PC-3 (cell line): ENCODE data around the gene DNAJC6. TPM values are rescaled to one million over a fixed set of nuclear protein-coding genes. Genes with fewer than 3 reads are reported as not detected.

Experiments
- ATAC-seq: fragments of 200-7000 bp; cut with Tn5 transposase; 2 replicates; pipeline ENCODE4 v1.9.1; 2020; ENCODE audit warnings: mild to moderate bottlenecking, moderate library complexity
- Bru-seq: library from RNA; stranded (reverse); fragments of 400-500 nt; gene quantifications from one replicate; lab custom pipeline; 2021; lab: Mats Ljungman, UMichigan
- BruChase-seq, 2 experiments: library from RNA; stranded (reverse); fragments of 400-500 nt; gene quantifications; one replicate each; lab custom pipeline; 2021; lab: Mats Ljungman, UMichigan
- BruUV-seq: library from RNA; stranded (reverse); fragments of 400-500 nt; replicated peaks from 2 replicates; lab custom pipeline; 2021; lab: Mats Ljungman, UMichigan
- CTCF ChIA-PET: fragments of 300-600 bp; sonication (Branson Sonifier 250); formaldehyde crosslinking; loops from one replicate; lab custom pipeline; 2022; ENCODE audit warnings: antibody characterized with exemption; lab: Charles Lee
- POLR2A ChIA-PET: fragments of 300-600 bp; sonication (Branson Sonifier 250); formaldehyde crosslinking; loops from one replicate; lab custom pipeline; 2022; ENCODE audit warnings: antibody characterized with exemption; ENCODE audit not compliant: unreplicated experiment; lab: Charles Lee
- DNase-seq: peaks from one replicate; pipeline ENCODE4 v3.0.0-alpha.2; 2015
- H2AFZ ChIP-seq: fragments of 300-600 bp; sonication (generic); 2 replicates; pipeline ENCODE4 v1.6.0; 2016; ENCODE audit warnings: antibody characterized with exemption, low read length
- H3F3A ChIP-seq: fragments of 300-600 bp; sonication (generic); one replicate; pipeline ENCODE4 v1.6.0; 2017; ENCODE audit warnings: antibody characterized with exemption, low read length, control low read depth, mild to moderate bottlenecking; ENCODE audit not compliant: unreplicated experiment
- H3K27ac ChIP-seq: fragments of 300-600 bp; sonication (generic); 2 replicates; pipeline ENCODE4 v1.5.1; 2016; ENCODE audit warnings: mild to moderate bottlenecking, low read length
- H3K27me3 ChIP-seq: fragments of 300-600 bp; sonication (generic); 2 replicates; pipeline ENCODE4 v1.6.1; 2016; ENCODE audit warnings: low read length, mixed read lengths
- H3K36me3 ChIP-seq: fragments of 300-600 bp; sonication (generic); 2 replicates; pipeline ENCODE4 v1.6.1; 2016; ENCODE audit warnings: low read depth, mixed run types, low read length, mixed read lengths
- H3K4me1 ChIP-seq: fragments of 300-600 bp; sonication (generic); 2 replicates; pipeline ENCODE4 v1.5.1; 2016; ENCODE audit warnings: low read length; ENCODE audit not compliant: insufficient read depth
- H3K4me2 ChIP-seq: fragments of 300-600 bp; sonication (generic); 2 replicates; pipeline ENCODE4 v1.6.0; 2016; ENCODE audit warnings: low read length
- H3K4me3 ChIP-seq: fragments of 300-600 bp; sonication (generic); 2 replicates; pipeline ENCODE4 v1.5.1; 2016; ENCODE audit warnings: mild to moderate bottlenecking, low read length, mixed read lengths
- H3K79me2 ChIP-seq: fragments of 300-600 bp; sonication (generic); 2 replicates; pipeline ENCODE4 v1.6.1; 2017; ENCODE audit warnings: low read length, mixed read lengths
- H3K9ac ChIP-seq: fragments of 300-600 bp; sonication (generic); 2 replicates; pipeline ENCODE4 v1.6.0; 2016; ENCODE audit warnings: mild to moderate bottlenecking, low read length
- H3K9me2 ChIP-seq: fragments of 300-600 bp; sonication (generic); replicated peaks from 2 replicates; pipeline ENCODE4 v1.6.1; 2016; ENCODE audit warnings: mixed run types, low read length, mixed read lengths
- H3K9me3 ChIP-seq: fragments of 300-600 bp; sonication (generic); 2 replicates; pipeline ENCODE4 v1.6.1; 2016; ENCODE audit warnings: low read length, mixed read lengths
- H4K20me1 ChIP-seq: fragments of 300-600 bp; sonication (generic); 2 replicates; pipeline ENCODE4 v1.6.1; 2016; ENCODE audit warnings: low read length, mixed read lengths
- EZH2 ChIP-seq: fragments of 300-600 bp; sonication (generic); IDR thresholded peaks from one replicate; pipeline ENCODE4 v1.6.1; 2017; ENCODE audit warnings: antibody characterized with exemption, mild to moderate bottlenecking, low read length; ENCODE audit not compliant: unreplicated experiment
- EZH2phosphoT487 ChIP-seq: fragments of 300-600 bp; sonication (generic); IDR thresholded peaks from 2 replicates; pipeline ENCODE4 v1.6.1; 2018; ENCODE audit warnings: mild to moderate bottlenecking, antibody characterized with exemption, low read length, borderline replicate concordance
- intact Hi-C: fragments of 100-400 bp; cut with micrococcal nuclease; formaldehyde crosslinking; loops from 2 replicates; pipeline ENCODE4 v1.9.0; 2023
- long read RNA-seq: library from polyadenylated mRNA; unstranded; transcript quantifications from one replicate; pipeline ENCODE4 v2.0.0, GENCODE V29; 2021; ENCODE audit not compliant: unreplicated experiment
- total RNA-seq: library from RNA; depleted of rRNA; stranded (reverse); fragments of >200 nt; gene quantifications from 2 replicates; pipeline ENCODE4 v1.2.3, GENCODE V29; 2014; rRNA removed
- TF ChIP-seq, protein P1 (sequence below): fragments of 300-600 bp; sonication (generic); conservative IDR thresholded peaks from 2 replicates; pipeline ENCODE4 v1.5.1; 2017; ENCODE audit warnings: antibody characterized with exemption, low read depth, mild to moderate bottlenecking, low read length

DNAJC6 gene
- total RNA-seq (3.0 and 7.3 TPM in 2 replicates), Bru-seq, nascent RNA (percentile 49 among the genes with signal in this experiment), BruChase-seq, experiment 1, labeled RNA remaining after a 6-hour chase (percentile 43 among the genes with signal in this experiment), BruChase-seq, experiment 2, labeled RNA remaining after a 2-hour chase (percentile 43 among the genes with signal in this experiment)
- long read RNA-seq, partial matches to known transcripts: 3 of 7 reads
- long read RNA-seq, other reads (novel, unspliced or antisense): 4 of 7 reads

DNA sequence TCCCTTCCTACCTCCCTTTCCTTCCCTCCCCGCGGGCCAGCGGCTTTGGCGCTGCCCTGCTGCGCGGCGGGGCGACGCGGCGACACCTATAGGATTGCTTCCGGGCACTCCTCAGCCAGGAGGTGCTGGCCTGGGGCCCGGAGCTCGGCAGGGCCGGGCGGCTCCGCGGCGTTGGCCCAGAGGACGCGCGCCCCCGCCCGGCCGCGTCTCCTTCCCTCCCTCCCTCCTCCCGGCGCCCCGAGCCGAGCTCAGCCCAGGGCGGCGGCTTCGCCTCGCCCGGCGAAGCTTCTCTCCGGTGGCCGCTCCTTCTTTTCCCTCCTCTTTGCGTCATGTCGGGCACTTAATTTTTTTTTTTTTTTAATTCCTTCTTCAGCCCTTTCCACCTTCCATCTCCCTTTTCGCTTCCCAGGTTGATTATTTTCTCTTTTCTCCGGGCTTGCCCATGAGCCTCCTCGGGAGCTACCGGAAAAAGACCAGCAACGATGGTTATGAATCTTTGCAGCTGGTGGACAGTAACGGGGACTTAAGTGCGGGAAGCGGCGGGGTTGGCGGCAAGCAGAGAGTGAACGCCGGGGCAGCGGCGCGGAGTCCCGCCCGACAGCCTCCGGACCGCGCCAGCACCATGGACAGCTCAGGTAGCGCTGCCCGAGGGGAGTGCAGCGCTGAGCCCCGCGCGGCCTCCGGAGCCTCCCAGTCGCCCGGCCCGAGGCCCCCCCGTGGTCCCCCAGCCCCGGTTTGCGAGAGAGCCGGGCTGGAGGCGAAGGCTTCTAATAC, at the start of gene DNAJC6:
TSS of gene DNAJC6 (plus strand) at position 240 of the 774 bp plus-strand sequence. CDS start at position 443, 203 bp downstream.
- H3K9ac ChIP-seq: no peak within 1 kb of the TSS
- peak; percentile 66 for DNase-seq
- CTCF ChIA-PET: interaction anchor here (0.6 kb wide), 1 partner anchor 139 kb away, joined by 8 read pairs; no protein-coding TSS in a partner anchor

GRCh38 chr1:65259816-65260215, 49.5 kb upstream of the DNAJC6 start:
- no peaks in the 10 kb centered on the region for H3K9me3 ChIP-seq
- H3K4me1 ChIP-seq: peaks cover 22% of the 10 kb centered on the region
- CTCF ChIA-PET: no interaction called here
- no peaks in the 10 kb centered on the region for H3K36me3 ChIP-seq
- no peaks in the 10 kb centered on the region for H3K9me2 ChIP-seq
- no peaks in the 10 kb centered on the region for H4K20me1 ChIP-seq
- intact Hi-C loops: no loop called here
- no peaks in the 10 kb centered on the region for H3K27me3 ChIP-seq
- no peak overlapping the region for H3K9ac ChIP-seq
- peak overlapping the region; percentile 63; the same call in 1 of the 2 replicates for H3K4me2 ChIP-seq
- no peak overlapping the region for H2AFZ ChIP-seq
- H3K27ac ChIP-seq: no peak overlapping the region
- ATAC-seq (no peak), DNase-seq (no peak)
- H3K4me3 ChIP-seq: no peak overlapping the region
- H3K79me2 ChIP-seq: peaks cover 9% of the 10 kb centered on the region
- no TSS peak for BruUV-seq
- POLR2A ChIA-PET: no interaction called here
- TF ChIP-seq, protein P1, sequence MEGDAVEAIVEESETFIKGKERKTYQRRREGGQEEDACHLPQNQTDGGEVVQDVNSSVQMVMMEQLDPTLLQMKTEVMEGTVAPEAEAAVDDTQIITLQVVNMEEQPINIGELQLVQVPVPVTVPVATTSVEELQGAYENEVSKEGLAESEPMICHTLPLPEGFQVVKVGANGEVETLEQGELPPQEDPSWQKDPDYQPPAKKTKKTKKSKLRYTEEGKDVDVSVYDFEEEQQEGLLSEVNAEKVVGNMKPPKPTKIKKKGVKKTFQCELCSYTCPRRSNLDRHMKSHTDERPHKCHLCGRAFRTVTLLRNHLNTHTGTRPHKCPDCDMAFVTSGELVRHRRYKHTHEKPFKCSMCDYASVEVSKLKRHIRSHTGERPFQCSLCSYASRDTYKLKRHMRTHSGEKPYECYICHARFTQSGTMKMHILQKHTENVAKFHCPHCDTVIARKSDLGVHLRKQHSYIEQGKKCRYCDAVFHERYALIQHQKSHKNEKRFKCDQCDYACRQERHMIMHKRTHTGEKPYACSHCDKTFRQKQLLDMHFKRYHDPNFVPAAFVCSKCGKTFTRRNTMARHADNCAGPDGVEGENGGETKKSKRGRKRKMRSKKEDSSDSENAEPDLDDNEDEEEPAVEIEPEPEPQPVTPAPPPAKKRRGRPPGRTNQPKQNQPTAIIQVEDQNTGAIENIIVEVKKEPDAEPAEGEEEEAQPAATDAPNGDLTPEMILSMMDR: no peak
- no peak for TF ChIP-seq EZH2phosphoT487
- no peak for TF ChIP-seq EZH2
- H3F3A ChIP-seq: no peaks in the 10 kb centered on the region

More for the DNA sequence above, at the start of gene DNAJC6:
- Histone ChIP-seq H3K9me3 (no peaks in the 10 kb centered on the region), H3K36me3 (no peaks in the 10 kb centered on the region), H3K27ac (no peak within 1 kb of the TSS), H3K4me1 (no peaks in the 10 kb centered on the region), H3K27me3 (peaks cover 17% of the 10 kb centered on the region), H3K4me3 (peak within 1 kb of the TSS; percentile 62), H3K79me2 (no peaks in the 10 kb centered on the region), H3K4me2 (peak within 1 kb of the TSS; percentile 81), H4K20me1 (0 out of 2 replicates have a peak, but pooled peaks cover 7% of the 10 kb centered on the region), H3K9me2 (no peaks in the 10 kb centered on the region), H2AFZ (0 out of 2 replicates have a peak within 1 kb of the TSS, but pooled peaks have one; percentile 26), H3F3A (no peaks in the 10 kb centered on the region)
- intact Hi-C loops: no loop called here
- TF ChIP-seq EZH2phosphoT487: no peak
- no peak for TF ChIP-seq EZH2
- TF ChIP-seq, protein P1: no peak
- peak; percentile 95 for ATAC-seq
- no TSS peak for BruUV-seq
- POLR2A ChIA-PET: no interaction called here
